ENCODE data around the gene SLC6A6. TPM values are rescaled to one million over a fixed set of nuclear protein-coding genes. Genes with fewer than 3 reads are reported as not detected.

SLC6A6 gene
- total RNA-seq, 4 donors from 2014 or later: 34.4 to 166 (median 55.2) TPM

DNA sequence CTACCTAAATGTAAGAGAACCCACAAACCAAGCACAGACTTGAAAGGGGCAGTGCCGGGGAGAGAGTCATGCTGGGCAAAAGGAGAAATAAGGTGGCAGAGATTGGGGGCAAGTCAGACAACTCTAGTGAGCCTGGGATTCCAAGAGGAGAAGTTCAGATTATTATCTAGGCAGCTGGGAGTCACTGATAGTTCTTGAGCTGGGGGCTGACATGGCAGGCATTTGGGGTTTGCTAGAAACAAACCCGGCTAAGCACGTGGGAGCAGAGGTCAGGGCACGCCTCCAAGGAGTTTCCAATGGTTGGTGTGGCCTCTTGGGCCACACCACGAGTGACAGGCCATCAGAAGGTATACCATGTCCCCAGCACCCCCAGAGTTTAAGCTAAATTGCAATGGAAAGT, 27.6 kb downstream of the SLC6A6 start:
- intact Hi-C loops (cut with DNase I; ENCODE audit: low total_unique reads): no loop called here
- DNase-seq (ENCODE audit: low spot score in 2 of 2): no peak
- WGBS, 2 donors: 74 to 77% methylated on average over 5 of the region's 5 CpGs
- no peak overlapping the region for H3K4me3 ChIP-seq (ENCODE audit: low read depth, poor library complexity, severe bottlenecking)
- TF ChIP-seq, protein P1, sequence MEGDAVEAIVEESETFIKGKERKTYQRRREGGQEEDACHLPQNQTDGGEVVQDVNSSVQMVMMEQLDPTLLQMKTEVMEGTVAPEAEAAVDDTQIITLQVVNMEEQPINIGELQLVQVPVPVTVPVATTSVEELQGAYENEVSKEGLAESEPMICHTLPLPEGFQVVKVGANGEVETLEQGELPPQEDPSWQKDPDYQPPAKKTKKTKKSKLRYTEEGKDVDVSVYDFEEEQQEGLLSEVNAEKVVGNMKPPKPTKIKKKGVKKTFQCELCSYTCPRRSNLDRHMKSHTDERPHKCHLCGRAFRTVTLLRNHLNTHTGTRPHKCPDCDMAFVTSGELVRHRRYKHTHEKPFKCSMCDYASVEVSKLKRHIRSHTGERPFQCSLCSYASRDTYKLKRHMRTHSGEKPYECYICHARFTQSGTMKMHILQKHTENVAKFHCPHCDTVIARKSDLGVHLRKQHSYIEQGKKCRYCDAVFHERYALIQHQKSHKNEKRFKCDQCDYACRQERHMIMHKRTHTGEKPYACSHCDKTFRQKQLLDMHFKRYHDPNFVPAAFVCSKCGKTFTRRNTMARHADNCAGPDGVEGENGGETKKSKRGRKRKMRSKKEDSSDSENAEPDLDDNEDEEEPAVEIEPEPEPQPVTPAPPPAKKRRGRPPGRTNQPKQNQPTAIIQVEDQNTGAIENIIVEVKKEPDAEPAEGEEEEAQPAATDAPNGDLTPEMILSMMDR (IDR thresholded peaks at IDR 0.05): no peak
- TF ChIP-seq POLR2A (IDR thresholded peaks at IDR 0.05): no peak

DNA sequence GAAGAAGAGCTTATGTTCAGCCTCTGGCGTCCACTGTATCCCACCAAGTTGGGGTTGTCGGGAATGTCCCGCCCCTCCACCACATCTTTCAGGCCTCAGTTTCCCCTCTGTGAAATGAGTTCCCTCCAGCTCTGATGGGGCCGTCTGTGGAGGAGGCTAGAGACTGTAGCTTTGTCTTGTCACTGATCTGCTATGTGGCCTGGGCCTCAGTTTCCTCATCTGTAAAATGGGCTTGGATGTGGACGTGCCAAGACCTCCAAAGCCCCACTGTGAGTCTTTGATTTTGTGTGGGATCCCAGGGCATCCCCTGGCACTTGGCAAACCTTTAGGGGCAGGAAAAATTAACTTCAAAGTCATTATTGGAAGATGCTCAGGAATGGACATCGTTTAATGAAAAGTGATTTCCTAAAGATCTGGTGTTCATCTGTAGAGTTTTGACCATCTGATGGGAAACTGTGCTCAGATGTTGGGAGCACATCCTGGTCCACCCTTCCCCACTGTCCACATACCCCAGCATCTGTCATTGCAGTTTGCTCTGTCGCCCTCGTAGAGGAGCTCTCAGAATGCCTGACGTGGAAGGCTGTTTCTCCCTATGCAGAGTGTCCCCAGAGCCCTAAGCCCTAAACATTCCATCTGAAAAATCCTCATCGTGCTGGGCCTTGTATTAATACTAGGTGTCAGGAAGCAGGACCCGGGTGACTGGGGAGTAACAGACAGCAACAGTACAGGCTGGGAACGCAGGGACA, 28.5 kb downstream of the SLC6A6 start:
- intact Hi-C loops (cut with DNase I; ENCODE audit: low total_unique reads): no loop called here
- no peak for TF ChIP-seq POLR2A (IDR thresholded peaks at IDR 0.05)
- TF ChIP-seq, protein P1 (IDR thresholded peaks at IDR 0.05): no peak
- 84 to 86% methylated on average over 12 of the region's 12 CpGs for WGBS, 2 donors

DNA sequence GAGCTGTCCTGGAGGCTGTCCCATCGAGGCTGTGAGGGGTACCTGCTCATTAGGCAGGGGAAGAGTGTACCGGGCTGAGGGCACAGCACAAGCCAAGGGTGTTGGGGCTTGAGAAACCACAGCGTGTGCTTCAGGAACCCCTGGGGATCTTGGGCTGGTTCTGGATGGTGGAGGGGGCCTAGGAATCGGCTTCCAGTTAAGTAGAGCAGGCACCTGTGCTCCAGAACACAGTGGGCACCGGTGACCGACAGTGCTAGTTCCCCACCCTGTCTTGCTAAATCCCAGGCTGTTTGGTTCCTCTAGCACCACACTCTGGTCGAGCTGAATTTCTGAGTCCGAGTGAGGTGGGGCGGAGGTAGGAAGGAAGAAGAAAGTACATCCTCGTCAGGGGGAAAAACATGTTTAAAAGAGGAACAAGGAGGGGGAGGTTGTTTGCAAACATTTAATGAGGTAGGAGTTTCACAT, 29.1 kb downstream of the SLC6A6 start:
- intact Hi-C loops (cut with DNase I; ENCODE audit: low total_unique reads): no loop called here
- H3K4me3 ChIP-seq (ENCODE audit: low read depth, poor library complexity, severe bottlenecking): no peak overlapping the region
- TF ChIP-seq POLR2A (IDR thresholded peaks at IDR 0.05): no peak
- TF ChIP-seq, protein P1 (IDR thresholded peaks at IDR 0.05): no peak
- no peak for DNase-seq (ENCODE audit: low spot score in 2 of 2)
- 74 to 80% methylated on average over 10 of the region's 10 CpGs for WGBS, 2 donors

More for the DNA sequence above, 28.5 kb downstream of the SLC6A6 start:
- no peak overlapping the region for H3K4me3 ChIP-seq (ENCODE audit: low read depth, poor library complexity, severe bottlenecking)
- no peak for DNase-seq (ENCODE audit: low spot score in 2 of 2)

DNA sequence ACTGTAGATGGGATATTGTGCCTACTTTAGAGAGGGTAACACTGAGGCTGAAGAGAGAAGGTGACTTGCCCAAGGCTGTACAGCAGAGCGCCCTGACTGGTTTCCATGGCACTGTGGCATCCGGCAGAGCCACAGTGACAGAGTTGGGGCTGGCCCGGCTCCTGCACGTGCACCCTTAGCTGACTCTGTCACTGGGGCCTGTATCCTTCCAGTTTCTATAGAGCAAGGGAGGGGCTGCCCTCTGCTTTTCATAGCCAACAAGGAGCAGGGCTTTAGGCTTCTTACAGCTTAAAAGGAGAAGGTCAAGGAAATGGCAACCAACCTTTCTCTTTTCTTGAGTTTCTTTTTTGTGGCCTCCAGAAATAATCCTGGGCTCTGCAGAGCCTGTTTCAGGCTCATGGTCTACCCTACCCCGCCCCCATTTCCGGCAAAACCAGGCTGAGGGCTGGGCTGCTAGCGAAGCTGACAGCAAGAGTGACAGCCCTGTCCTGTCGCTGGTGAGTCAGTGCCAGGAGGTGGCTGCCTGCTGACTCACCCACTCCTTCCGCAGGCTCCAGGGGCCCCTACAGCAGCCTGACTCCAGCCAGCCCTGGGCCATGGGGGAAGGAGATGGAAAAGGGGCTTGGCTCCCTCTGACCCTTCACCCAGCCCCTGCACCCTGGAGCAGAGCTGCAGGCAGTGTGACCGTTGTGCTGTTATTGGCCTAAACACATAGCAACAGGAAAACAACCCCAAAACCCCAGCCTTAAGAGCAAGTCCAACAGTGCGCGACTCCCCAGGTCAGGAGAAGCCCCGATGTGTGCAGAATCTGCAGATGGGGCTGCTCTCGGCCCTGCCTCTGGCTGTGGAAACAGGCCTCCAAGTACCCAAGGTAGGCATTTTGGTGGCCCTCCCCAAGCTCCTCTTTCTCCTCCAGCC, 29.8 kb downstream of the SLC6A6 start:
- peak; percentile 92 to 98 for DNase-seq (ENCODE audit: low spot score in 2 of 2)
- TF ChIP-seq POLR2A (IDR thresholded peaks at IDR 0.05): no peak
- TF ChIP-seq, protein P1 (IDR thresholded peaks at IDR 0.05): no peak
- no peak overlapping the region for H3K4me3 ChIP-seq (ENCODE audit: low read depth, poor library complexity, severe bottlenecking)
- WGBS, 2 donors: 29 to 38% methylated on average over 11 to 14 of the region's 14 CpGs
- intact Hi-C loops (cut with DNase I; ENCODE audit: low total_unique reads): no loop called here

DNA sequence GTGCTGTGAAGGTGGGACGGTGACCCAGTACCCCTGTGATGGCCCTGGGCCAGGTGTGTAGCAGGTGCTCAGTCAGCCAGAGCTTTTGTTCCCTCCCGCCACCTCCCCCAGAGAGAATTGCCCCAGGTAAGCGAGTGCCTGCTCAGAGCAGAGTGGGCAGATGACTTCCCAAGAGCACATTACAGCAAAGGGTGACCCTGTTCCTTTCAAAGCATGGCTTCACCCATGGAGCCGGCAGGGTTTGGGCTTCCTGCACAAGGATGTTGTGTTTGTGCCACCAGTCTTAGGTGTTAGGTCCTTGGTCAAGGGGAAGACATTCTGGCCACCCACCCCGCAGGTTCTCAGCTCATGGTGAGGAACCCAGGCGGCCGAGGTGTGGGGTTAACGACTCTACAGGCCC, 30.7 kb downstream of the SLC6A6 start:
- TF ChIP-seq, protein P1 (IDR thresholded peaks at IDR 0.05): no peak
- TF ChIP-seq POLR2A (IDR thresholded peaks at IDR 0.05): no peak
- WGBS, 2 donors: 89 to 91% methylated on average over 8 of the region's 8 CpGs
- DNase-seq (ENCODE audit: low spot score in 2 of 2): no peak
- intact Hi-C loops (cut with DNase I; ENCODE audit: low total_unique reads): no loop called here
- H3K4me3 ChIP-seq (ENCODE audit: low read depth, poor library complexity, severe bottlenecking): no peak overlapping the region

All from lower leg skin (tissue), 4 donors.